GM21447 (cell line): ENCODE results near the gene MED22.
"Not testable (repeated sequence)": the region's sequence is repeated elsewhere in the genome, so short reads cannot be mapped to it uniquely, and the experiment has no call there.

Source experiments
- ATAC-seq: cut with Tn5 transposase; IDR thresholded peaks from one replicate; pipeline ENCODE4 v1.9.1; 2021; ENCODE audit not compliant: unreplicated experiment

Gene MED22

DNA sequence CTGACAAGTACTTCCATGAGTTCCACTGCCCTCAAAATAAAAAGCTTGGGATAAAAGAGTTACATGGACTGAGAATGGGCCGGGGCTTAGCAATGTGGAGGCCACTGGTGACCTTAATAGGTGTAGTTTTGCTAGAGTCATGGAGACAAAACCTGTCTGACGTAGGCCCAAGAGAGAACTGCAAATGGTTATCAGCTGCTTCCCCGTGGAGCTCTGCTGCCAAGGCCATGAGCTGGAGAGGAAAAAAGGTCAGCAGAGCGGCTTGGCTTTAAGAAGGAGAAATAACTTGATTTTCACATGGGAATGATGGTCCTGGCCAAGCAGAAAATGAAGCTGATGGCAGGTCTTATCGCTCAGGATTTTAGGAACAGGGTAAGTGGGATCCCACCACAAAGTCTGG is 8.3 kb downstream of the MED22 start:
- ATAC-seq = no peak

DNA sequence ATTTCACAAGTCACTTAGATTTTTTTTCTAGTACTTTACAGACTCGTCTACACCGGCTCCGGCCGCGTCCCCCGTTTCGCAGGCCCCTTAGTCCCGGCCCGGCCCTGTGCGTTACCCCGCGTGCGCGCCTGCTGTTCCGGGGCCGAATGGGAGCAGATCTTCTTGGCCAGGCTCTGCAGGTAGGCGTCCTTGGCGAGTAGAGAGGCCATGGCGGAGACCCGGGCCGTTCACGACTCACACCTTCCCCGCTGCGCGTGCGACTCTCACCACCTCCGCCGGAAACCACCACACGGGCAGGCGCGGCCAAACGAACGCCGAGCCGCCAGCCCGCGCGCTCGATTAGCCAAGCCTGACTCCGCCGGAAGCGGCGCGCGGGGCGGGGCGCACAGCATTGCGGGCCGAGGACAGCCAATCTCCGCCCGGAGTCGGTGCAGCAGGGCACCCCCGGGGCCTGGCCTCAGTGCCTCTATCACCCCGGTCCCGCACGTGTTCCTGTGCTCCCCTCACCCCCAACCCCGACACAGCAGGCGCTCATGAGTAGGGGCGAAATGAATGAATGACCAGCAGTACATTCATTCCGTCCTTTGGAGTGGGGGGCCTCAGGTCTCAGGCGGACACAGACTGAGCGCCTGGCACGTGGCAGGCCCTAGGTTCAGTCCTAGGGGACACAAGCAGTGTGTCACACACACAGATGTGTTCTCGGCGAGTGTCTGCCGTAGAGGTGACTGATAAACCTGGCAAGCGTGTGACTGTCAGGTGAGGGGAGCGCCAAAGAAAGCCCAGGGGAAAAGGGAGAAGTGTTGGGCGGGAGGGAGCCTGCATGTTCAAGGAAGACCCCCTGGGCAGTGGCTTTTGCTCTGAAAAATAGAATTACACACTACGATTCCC is 11.8 kb downstream of the MED22 start, which contains the start of gene SURF6:
Gene SURF6 (minus strand): TSS at position 265 of the 888 bp plus-strand sequence. CDS start 56 bp downstream, at position 209.
- peak; percentile 82 for ATAC-seq

DNA sequence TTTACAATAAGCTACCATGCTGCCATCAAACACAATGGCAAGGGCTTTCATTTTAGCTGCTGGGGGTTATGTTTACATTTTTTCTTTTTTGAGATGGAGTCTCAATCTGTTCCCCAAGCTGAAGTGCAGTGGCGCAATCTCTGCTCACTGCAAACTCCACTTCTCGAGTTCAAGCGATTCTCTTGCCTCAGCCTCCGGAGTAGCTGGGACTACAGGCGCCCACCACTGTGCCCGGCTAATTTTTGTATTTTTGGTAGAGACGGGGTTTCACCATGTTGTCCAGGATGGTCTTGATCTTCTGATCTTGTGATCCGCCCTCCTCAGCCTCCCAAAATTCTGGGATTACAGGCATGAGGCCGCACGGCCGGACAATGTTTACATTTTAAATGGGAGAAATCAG is 13.0 kb downstream of the MED22 start:
- ATAC-seq = not testable (repeated sequence)

DNA sequence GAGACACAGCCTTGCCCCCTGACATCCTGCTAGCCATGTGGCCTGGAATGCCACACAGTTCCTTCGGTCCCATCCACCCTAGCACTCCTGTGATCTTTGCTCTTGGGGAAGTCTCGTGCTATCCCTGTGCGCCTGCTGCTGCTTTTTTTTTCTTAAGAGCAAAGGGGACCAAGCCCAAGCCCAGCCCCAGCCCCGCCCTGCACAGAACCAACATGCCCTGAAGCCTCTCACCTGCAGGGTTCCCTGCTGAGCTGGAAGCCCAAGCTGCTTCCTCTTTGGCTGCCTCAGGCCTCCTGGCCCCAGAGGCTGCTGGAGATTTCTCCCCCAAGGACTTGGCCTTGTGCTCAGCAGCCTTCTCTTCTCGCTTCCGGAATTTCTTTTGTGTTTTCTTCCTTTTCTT is 13.8 kb downstream of the MED22 start:
- ATAC-seq = no peak

DNA sequence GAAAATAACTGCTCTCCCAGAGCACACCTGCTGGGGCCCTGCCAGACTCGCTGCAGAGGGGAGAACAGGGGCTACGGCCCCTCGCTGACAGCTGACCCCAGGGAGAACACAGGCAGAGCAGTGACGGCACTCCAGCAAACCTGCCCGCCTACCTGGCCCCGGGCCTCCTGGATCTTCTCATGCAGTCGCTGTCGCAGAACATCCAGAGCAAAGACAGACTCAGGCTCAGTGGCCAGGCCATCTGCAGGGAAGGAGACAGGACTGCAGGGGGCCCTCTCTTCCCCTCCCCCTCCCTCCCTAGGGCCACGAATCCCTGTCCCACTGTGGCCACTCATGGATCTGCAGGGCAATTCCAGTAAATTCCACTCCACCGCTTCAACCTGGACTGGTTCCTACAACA is 14.4 kb downstream of the MED22 start:
- no peak for ATAC-seq

DNA sequence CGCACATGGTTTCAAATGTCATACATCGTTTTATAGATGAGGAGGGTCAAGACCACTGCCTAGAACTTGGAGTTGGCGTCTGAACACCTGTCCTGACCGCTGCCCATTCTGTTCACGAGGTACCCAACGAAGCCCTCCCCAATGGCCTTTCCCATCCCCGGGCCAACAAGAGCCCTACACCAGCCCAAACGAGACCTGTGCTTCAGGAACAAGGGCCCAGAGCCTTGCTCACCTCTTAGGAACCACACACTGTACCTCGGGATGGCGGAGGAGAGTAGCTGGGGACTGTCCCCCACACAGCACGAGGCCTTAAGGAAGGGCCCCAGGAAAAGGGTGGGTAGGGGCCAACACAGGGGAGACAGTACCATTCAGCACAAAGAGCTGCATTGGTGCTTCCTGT is 14.9 kb downstream of the MED22 start:
- ATAC-seq = no peak

DNA sequence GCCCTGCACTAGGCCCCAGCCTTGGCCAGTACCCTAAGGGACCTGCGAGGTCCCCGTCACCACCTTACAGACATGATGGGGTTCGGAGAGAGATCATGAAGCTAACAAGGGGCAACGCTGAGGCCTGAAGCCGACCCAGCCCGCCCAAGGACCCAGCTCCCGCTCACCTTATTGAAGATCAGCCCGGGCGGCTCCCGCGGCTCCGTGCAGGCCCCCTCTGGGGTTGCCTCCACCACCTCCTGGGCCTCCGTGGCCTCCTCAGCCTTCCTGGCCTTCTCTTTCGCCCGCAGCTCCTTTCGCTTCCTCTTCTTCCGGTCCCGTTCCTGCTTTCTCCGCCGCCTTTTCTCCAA is 15.6 kb downstream of the MED22 start:
- no peak for ATAC-seq

DNA sequence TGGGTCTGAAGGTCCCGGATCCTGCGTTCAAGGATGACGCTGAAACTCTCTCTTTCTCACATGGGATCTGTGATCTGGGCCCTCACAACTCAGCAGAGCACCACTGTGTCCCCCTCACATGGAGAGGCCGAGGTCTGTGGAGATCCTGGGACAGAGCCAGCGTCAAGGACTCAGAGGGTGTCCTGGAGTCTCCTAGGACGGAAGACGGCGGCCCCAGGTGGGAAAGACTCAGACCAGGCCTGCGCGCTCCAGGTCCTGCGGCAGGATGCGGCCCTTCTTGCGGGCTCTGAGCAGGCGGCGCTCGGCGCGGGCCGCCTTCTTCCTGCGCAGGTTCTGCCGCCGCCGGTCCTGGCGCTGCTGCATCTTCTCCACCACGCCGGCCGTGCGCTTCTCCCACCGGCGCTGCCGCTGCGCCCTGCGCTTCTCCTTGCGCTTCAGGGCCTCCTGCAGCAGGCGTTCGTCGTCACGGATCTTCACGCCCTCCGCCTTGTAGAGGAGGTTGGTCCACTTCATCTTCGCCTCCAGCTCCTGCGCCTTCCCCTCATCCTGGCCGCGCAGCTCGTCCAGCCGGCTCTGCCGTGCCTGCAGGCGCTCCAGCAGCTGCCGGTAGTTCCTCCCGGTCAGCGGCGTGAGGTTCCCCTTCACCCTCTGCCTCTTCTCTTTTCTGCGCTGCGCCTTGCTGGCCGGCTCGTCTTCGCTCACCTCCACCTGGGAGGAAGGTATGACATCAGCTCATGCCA is 16.1 kb downstream of the MED22 start:
- ATAC-seq = no peak

DNA sequence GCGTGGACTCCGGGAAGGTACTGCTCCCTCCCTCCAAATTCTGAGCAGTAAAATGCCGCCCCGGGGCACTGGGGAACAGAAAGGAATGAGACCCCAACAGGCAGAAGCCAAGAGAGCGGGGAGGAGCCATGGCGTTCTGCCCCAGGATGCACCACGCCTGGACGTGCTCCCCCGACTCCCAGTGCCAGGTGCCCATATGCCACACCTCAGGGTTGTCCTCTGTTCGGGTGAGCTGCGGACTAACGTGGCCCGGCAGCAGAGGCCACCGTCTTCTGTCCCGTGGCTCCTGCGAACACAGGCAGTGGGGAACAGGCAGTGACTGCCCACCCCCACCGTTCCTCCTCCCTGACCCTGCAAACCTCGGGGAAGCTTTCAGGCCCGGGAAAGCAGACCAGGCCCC is 16.7 kb downstream of the MED22 start:
- no peak for ATAC-seq

DNA sequence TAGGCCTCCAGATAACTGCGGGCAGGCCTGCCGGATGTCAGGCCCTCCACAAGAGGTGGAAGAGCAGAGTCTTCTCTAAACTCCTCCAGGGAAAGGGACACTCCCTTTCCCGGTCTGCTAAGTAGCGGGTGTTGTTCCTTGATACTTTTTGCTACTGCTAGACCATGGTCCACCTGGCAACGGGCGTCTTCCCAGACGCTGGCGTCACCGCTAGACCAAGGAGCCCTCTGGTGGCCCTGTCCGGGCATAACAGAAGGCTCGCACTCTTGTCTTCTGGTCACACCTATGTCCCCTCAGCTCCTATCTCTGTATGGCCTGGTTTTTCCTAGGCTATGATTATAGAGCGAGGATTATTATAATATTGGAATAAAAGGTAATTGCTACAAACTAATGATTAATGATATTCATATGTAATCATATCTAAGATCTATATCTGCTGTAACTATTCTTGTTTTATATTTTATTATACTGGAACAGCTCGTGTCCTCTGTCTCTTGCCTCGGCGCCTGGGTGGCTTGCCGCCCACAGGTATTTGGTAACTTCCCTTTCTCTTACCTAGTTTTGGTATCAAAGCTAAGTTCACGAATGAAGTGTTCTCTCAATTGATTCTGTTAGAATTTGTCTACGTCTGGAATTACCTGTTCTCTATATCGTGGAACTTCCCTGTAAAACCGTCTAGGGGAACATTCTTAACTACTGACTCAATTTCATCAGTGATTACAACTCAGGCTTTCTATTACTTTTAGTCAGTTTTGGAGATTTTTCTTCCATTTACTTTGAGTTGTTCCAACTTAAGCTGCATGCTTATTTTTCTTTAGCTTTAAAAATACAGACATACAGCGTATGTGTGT is 18.4 kb downstream of the MED22 start:
- ATAC-seq = not testable (repeated sequence)

DNA sequence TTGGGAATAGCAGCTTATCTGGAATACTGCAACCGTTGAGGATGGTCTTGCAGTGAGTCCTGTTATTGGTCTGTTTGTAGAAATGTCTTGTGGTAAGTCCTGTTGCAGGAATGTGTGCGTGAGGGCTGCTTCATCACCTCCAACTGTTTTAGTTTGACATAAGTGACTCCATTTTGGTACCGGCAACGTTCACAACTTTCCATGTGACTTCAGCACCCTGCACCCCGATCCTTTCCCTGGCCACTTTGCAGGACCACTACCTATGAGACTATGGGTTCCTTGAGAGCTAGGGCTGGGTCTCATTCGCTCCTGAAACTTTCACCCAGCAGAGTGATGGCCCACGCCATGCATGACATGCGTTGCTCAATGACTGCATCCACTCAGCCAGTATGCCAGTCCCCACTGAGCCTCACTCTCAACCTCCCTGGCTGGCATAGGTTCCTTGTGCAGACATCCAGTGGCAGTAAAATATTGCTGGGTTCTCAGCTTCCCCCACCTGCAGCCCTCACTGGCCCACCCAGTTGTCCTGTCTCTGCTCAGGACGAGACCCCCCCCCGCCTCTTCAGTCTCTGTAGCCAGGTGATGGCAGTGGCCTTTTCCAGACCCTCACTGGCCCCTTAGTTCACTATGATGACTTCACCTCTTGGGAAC is 20.0 kb downstream of the MED22 start:
- no peak for ATAC-seq

DNA sequence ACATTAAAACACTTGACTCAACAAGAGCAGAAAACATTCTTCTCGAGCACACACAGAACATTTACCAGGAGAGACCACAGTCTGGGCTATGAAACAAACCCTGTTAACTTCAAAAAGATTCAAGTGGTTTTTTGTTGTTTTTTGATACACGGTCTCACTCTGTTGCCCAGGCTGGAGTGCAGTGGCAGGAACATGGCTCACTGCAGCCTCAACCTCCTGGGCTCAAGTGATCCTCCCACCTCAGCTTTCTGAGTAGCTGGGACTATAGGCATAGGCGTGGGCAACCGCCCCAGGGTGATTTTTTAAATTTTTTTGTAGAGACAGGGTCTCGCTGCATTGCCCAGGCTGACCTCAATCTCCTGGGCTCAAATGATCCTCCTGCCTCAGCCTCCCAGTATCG is 20.9 kb downstream of the MED22 start:
- not testable (repeated sequence) for ATAC-seq

DNA sequence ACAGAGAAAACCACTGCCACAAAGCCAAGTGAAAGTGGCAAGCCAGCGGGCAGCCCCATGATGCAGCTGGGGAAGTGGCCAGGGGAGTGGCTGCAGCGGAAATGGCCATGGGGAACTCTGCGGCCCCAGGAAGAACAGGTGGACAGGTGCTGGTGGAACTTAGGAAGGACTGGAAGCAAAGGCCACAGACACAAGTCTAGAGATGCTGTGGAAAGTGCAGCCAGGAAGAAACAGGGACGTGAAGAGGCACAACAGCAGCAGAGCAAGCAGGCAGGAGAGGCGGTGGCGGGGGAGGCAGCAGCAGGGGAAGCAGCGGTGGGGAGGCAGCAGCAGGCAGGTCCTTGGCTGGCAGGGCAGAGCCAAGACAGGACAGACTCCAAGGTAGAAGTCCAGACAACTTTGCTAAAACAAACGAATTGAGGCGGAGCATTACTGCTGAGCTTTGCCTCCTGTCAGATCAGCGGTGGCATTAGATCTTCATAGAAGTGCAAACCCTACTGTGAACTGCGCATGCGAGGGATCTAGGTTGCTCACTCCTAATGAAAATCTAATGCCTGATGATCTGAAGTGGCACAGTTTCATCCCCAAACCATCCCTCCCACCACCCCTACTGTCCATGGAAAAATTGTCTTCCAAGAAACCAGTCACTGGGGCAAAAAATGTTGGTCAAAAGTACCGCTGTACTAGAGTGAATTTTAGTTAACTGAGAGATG is 23.8 kb downstream of the MED22 start:
- no peak for ATAC-seq

DNA sequence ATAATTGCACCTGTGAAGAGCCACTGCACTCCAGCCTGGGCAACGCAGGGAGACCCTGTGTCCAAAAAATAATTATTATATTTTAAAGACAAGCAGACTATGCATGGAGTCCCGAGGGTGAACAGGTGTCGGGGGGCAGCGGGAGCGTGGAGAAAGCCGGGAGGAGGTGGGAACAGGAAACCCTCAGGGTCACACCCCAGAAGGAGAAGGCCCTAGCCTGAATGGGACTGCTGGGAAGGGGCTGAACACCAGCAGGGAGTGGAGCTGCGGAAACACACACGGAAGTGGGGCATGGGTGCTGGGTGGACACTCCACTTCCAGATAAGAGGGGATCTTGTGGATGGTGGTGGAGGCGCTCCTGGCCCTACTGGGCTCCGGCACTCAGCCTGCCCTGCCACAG is 24.7 kb downstream of the MED22 start:
- no peak for ATAC-seq

DNA sequence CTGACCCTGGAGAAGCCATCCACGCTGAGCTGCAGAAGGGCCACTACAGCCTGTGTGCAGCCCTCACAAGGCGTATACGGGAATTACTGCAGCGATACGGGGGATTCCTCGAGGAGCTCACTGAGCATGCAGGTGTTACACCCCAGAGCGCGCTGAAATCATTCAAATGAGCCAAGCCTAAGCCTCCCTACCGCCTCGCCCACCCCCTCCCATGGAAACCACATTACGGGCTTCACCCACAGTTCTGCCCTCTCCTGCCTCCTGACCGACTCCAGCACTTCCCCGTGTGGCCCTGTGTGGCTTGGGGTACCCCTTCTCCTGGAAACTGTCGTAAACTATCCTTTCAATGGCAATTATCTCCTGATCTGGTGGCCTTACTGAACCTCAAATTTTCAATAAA is 25.2 kb downstream of the MED22 start:
- ATAC-seq = no peak

DNA sequence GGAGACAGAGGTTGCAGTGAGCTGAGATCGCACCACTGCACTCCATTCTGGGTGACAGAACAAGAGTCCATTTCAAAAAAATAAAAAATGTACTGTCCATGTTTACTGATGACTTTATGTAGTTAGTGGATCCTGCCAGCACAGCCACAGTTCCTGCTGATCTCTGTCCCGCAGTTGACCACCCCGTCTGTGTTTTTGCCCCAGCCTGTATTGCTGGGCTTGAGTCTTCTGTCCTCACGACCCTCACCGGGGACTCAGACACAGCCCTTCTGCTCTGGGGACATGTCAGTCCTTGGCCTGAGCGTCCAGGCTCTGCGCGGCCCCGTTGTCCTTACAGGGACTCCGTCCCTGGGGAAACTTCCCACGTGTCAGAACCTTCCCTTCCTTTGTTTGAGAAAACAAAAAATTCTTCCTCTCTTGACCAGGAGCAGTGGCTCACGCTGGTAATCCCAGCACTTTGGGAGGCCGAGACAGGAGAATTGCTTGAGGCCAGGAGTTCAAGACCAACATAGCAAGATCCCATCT is 26.5 kb downstream of the MED22 start:
- ATAC-seq = no peak

DNA sequence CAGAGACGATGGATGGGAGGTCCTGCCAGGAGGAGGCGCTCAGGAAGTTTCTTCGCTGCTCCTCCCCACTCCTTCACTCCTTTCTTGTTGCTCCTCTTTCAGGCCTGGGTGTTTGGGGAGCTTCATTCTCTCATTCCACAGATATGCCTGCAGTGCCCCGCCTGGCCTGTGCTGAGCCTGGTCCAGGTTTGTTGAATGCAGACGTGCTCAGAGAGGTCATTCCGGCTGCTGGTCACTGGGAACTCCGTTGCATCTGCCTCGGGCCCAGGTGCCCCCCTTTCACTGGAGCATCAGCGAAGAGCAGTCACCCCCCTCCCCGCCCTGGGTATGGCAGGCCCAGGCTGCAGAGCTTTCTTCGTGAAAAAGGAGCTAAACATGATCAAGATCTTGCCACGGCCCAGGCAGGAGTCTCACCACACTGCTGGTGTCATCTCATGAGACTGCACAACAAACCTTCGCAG is 27.5 kb downstream of the MED22 start:
- ATAC-seq = no peak

DNA sequence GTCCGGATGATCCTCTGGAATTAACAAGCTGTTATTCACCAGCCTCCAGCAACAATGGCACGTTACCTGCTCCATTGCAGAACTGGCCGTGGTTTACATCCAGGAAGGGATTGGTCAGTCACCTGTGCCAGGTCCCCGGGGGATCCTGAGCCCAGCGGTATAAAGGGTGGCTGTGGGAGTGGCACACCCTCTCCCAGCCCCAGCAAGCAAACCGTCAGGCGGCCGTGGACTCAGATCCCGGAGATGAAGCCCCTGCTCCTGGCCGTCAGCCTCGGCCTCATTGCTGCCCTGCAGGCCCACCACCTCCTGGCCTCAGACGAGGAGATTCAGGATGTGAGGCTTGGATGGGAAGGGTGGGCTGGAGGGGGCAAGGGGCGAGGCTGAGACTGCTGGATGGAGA is 30.4 kb downstream of the MED22 start:
- ATAC-seq = not testable (repeated sequence)

DNA sequence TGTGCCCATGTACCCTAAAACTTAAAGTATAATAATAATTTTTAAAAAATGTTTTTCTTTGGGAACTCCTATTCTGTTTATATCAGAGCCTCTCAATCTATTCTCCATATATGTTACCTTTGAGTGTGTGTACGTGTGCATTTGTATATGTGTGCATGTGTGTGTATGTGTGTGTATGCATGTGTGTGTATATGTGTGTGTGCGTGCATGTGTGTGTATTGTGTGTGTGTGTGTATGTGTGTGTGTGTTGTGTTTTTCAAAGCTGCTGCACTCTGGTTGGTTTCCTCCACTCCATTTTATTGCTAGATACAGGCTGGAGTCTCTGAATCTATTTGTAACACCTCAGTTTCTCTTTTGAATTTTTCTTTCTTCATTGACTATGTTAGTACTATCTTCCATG is 31.9 kb downstream of the MED22 start:
- no peak for ATAC-seq

DNA sequence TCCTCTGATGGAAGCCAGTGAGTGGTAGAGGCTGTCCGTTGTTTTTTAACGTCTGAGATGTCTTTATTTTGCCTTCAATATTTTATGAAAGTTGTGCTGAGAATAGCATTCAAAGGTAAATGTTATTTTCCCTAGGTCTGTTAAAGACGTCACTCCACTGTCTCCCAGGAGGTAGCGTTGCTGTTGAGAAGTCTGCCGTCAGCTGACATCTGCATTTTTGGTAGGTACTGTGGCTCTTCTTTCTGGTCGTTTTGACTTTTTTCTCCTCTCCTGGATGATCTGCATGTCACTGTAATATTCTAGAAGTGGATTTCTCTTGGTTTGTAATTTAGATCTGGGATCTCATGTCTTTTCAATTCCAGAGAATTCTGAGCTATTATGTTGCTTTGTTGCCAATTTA is 38.3 kb downstream of the MED22 start:
- ATAC-seq = no peak
